OCI-LY1 (cell line): Measurements from ENCODE around the gene MXRA8.

Experiments used
- EZH2 ChIP-seq: fragments of 200-600 bp; sonication (generic), shearing (Covaris generic); IDR thresholded peaks from 2 replicates; pipeline ENCODE4 v1.8.0; 2017; ENCODE audit warnings: borderline replicate concordance, mixed run types, mild to moderate bottlenecking, antibody characterized with exemption, low read length, moderate library complexity, mixed read lengths
- TF ChIP-seq, protein P1 (sequence below): fragments of 200-600 bp; sonication (generic), shearing (Covaris generic); IDR thresholded peaks from 2 replicates; pipeline ENCODE4 v1.5.1; 2017; ENCODE audit warnings: mild to moderate bottlenecking, antibody characterized with exemption, low read length, moderate library complexity, mixed read lengths

DNA sequence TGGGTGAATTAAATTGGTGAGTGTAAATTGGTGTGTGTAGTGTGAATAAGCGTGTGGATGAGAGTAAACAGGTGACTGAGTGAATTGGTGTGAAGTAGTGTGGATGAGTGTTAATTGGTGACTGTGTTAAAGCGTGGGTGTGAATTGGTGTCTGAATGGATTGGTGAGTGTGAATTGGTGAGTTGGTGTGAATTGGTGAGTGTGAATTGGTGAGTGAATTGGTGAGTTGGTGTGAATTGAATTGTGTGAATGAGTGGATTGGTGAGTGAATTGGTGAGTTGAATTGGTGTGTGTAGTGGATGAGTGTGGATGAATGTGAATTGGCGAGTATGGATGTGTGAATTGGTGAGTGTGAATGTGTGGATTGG lies 8.3 kb upstream of the MXRA8 start:
- TF ChIP-seq, protein P1, sequence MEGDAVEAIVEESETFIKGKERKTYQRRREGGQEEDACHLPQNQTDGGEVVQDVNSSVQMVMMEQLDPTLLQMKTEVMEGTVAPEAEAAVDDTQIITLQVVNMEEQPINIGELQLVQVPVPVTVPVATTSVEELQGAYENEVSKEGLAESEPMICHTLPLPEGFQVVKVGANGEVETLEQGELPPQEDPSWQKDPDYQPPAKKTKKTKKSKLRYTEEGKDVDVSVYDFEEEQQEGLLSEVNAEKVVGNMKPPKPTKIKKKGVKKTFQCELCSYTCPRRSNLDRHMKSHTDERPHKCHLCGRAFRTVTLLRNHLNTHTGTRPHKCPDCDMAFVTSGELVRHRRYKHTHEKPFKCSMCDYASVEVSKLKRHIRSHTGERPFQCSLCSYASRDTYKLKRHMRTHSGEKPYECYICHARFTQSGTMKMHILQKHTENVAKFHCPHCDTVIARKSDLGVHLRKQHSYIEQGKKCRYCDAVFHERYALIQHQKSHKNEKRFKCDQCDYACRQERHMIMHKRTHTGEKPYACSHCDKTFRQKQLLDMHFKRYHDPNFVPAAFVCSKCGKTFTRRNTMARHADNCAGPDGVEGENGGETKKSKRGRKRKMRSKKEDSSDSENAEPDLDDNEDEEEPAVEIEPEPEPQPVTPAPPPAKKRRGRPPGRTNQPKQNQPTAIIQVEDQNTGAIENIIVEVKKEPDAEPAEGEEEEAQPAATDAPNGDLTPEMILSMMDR = no peak
- no peak for TF ChIP-seq EZH2
